ENCODE data around the gene TAF1. TPM values are rescaled to one million over a fixed set of nuclear protein-coding genes. Genes with fewer than 3 reads are reported as not detected.
A peak's percentile ranks its signal among the peaks of the same experiment; 100 is the strongest.
"Not testable (repeated sequence)": the region's sequence is repeated elsewhere in the genome, so short reads cannot be mapped to it uniquely, and the experiment has no call there.

TAF1 gene, protein sequence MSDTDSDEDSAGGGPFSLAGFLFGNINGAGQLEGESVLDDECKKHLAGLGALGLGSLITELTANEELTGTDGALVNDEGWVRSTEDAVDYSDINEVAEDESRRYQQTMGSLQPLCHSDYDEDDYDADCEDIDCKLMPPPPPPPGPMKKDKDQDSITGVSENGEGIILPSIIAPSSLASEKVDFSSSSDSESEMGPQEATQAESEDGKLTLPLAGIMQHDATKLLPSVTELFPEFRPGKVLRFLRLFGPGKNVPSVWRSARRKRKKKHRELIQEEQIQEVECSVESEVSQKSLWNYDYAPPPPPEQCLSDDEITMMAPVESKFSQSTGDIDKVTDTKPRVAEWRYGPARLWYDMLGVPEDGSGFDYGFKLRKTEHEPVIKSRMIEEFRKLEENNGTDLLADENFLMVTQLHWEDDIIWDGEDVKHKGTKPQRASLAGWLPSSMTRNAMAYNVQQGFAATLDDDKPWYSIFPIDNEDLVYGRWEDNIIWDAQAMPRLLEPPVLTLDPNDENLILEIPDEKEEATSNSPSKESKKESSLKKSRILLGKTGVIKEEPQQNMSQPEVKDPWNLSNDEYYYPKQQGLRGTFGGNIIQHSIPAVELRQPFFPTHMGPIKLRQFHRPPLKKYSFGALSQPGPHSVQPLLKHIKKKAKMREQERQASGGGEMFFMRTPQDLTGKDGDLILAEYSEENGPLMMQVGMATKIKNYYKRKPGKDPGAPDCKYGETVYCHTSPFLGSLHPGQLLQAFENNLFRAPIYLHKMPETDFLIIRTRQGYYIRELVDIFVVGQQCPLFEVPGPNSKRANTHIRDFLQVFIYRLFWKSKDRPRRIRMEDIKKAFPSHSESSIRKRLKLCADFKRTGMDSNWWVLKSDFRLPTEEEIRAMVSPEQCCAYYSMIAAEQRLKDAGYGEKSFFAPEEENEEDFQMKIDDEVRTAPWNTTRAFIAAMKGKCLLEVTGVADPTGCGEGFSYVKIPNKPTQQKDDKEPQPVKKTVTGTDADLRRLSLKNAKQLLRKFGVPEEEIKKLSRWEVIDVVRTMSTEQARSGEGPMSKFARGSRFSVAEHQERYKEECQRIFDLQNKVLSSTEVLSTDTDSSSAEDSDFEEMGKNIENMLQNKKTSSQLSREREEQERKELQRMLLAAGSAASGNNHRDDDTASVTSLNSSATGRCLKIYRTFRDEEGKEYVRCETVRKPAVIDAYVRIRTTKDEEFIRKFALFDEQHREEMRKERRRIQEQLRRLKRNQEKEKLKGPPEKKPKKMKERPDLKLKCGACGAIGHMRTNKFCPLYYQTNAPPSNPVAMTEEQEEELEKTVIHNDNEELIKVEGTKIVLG (N-terminal part only)
- polyA plus RNA-seq (2013, experiment 1 of 2): 9.2 TPM
- polyA plus RNA-seq (2013, experiment 2 of 2): 9.3 TPM

DNA sequence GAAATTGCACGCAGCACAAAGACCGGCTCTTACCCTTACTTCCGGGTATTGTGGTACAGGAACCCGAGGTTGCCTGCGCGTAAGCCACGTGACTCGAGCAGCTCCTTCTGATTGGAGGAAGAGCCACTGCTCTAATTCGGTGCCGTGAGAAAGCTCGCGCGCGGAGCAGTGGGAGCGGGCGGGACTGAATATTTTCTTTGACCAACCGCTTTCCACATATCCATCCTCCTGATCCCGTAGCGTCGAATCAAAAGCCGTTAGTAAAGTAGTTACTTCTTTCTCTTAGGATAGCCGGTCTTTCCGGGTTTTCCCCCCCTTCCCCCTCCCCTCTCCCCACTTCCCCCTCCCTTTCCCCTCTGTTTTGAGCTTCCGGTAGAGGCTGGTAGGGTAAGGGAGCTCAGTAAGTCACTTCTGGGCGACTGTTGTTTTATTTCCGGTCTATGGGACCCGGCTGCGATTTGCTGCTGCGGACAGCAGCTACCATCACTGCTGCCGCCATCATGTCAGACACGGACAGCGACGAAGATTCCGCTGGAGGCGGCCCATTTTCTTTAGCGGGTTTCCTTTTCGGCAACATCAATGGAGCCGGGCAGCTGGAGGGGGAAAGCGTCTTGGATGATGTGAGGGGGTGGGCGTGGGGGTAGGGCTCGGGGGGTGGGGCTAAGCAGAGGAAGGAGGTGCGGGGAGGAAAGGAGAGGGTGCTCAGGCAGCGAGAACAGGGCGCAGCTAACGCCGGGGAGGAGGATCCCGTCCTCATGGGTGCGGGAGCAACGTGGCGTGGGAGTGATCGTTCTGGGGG lies at the start of gene TAF1:
TAF1 (plus strand) TSS at position 483 of the 799 bp plus-strand sequence; CDS start at position 501, 18 bp downstream.
- Histone ChIP-seq H3K23ac (ENCODE audit: low read depth, low read length, poor library complexity) (peak within 1 kb of the TSS; percentile 65), H4K8ac (ENCODE audit: low read depth, low read length) (no peak within 1 kb of the TSS), H3K4me2 (ENCODE audit: insufficient read depth, low read length, poor library complexity, severe bottlenecking) (peak within 1 kb of the TSS; percentile 55), H3K9me3 (replicated peaks in 1 of 2; ENCODE audit: control insufficient read depth in 2 of 2, insufficient read depth in 1 of 2, low read depth in 1 of 2, low read length in 2 of 2) (no peaks in the 10 kb centered on the region), H3K9ac (ENCODE audit: low read depth, low read length, poor library complexity) (peak within 1 kb of the TSS; percentile 97), H2BK12ac (ENCODE audit: low read length) (no peak within 1 kb of the TSS), H3K27ac (replicated peaks; ENCODE audit: low read length) (peak within 1 kb of the TSS; percentile 75), H3K79me1 (ENCODE audit: low read depth, low read length) (peaks cover 4% of the 10 kb centered on the region), H2BK120ac (ENCODE audit: low read depth, low read length) (no peak within 1 kb of the TSS), H3K4me1 (ENCODE audit: control insufficient read depth in 2 of 2, insufficient read depth in 1 of 2, low read depth in 1 of 2, low read length in 2 of 2) (peaks cover 0 to 2% of the 10 kb centered on the region in 2 donors), H3K4ac (ENCODE audit: low read length) (no peak within 1 kb of the TSS), H3K4me3 (ENCODE audit: low read length in 2 of 2) (peak within 1 kb of the TSS; percentile 85 to 99), H3K27me3 (ENCODE audit: control insufficient read depth in 3 of 3, insufficient read depth in 3 of 3, low read depth in 1 of 3, low read length in 3 of 3) (no peaks in the 10 kb centered on the region), H3K36me3 (replicated peaks in 1 of 2; ENCODE audit: control insufficient read depth in 2 of 2, insufficient read depth in 2 of 2, low read length in 2 of 2) (peaks cover 0 to 26% of the 10 kb centered on the region in 2 donors), H2BK5ac (ENCODE audit: low read length) (no peak within 1 kb of the TSS), H2BK15ac (ENCODE audit: low read length) (no peak within 1 kb of the TSS), H3K14ac (ENCODE audit: low read length) (no peak within 1 kb of the TSS), H2AK5ac (ENCODE audit: low read depth, low read length) (peak within 1 kb of the TSS; percentile 20), H3K18ac (ENCODE audit: low read length) (peak within 1 kb of the TSS; percentile 57), H4K91ac (ENCODE audit: low read depth, low read length, poor library complexity) (no peak within 1 kb of the TSS), H2AFZ (ENCODE audit: low read length) (peak within 1 kb of the TSS; percentile 60)
- DNase-seq (ENCODE audit: low spot score): peak; percentile 86
- no CpG with 5 or more reads among the region's 51 CpGs for WGBS, 2 donors (ENCODE audit: extremely low coverage in 2 of 2, insufficient read length in 2 of 2, insufficient replicate concordance in 1 of 2)

- H3K27me3 ChIP-seq (ENCODE audit: control insufficient read depth in 3 of 3, insufficient read depth in 3 of 3, low read depth in 1 of 3, low read length in 3 of 3); H2BK12ac ChIP-seq (ENCODE audit: low read length); H3K14ac ChIP-seq (ENCODE audit: low read length); H3K4ac ChIP-seq (ENCODE audit: low read length); H3K27ac ChIP-seq (replicated peaks; ENCODE audit: low read length); H4K91ac ChIP-seq (ENCODE audit: low read depth, low read length, poor library complexity); H2BK5ac ChIP-seq (ENCODE audit: low read length); H3K9ac ChIP-seq (ENCODE audit: low read depth, low read length, poor library complexity); H3K36me3 ChIP-seq (replicated peaks in 1 of 2; ENCODE audit: control insufficient read depth in 2 of 2, insufficient read depth in 2 of 2, low read length in 2 of 2); H3K79me1 ChIP-seq (ENCODE audit: low read depth, low read length); H2BK120ac ChIP-seq (ENCODE audit: low read depth, low read length); H3K9me3 ChIP-seq (replicated peaks in 1 of 2; ENCODE audit: control insufficient read depth in 2 of 2, insufficient read depth in 1 of 2, low read depth in 1 of 2, low read length in 2 of 2); H2BK15ac ChIP-seq (ENCODE audit: low read length); H3K23ac ChIP-seq (ENCODE audit: low read depth, low read length, poor library complexity); H4K8ac ChIP-seq (ENCODE audit: low read depth, low read length); H3K4me2 ChIP-seq (ENCODE audit: insufficient read depth, low read length, poor library complexity, severe bottlenecking); H3K4me1 ChIP-seq (ENCODE audit: control insufficient read depth in 2 of 2, insufficient read depth in 1 of 2, low read depth in 1 of 2, low read length in 2 of 2); H2AK5ac ChIP-seq (ENCODE audit: low read depth, low read length); DNase-seq (ENCODE audit: low spot score); H3K18ac ChIP-seq (ENCODE audit: low read length); H2AFZ ChIP-seq (ENCODE audit: low read length); H3K4me3 ChIP-seq (ENCODE audit: low read length in 2 of 2): not testable (repeated sequence)
- no CpG with 5 or more reads among the region's 1 CpG for WGBS, 2 donors (ENCODE audit: extremely low coverage in 2 of 2, insufficient read length in 2 of 2, insufficient replicate concordance in 1 of 2)
These were observed 49.2 kb upstream of the TAF1 start for GRCh38 chrX:71316959-71317358.

DNA sequence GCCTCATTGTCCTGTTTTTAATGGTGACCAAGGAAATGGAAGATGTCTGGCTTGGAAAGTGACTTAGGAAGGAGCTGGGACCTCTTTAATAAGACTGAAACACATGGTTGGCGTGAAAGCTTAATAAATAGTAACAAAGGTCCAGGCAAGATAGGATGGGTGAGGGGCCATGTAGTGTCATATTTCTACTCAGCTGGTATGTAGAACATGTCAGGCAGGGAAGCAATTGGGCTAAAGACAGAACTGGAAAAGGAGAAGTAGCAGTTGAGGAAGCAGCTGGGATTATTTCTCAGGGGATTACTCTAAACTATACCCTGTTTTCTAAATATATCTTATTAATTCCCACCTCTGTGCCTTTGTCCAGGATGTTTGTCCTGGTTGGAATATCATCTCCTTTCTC lies 46.0 kb upstream of the TAF1 start:
- H2BK15ac ChIP-seq (ENCODE audit: low read length): no peak overlapping the region
- no peak for DNase-seq (ENCODE audit: low spot score)

More for the DNA sequence above, 46.0 kb upstream of the TAF1 start:
- H3K36me3 ChIP-seq (replicated peaks in 1 of 2; ENCODE audit: control insufficient read depth in 2 of 2, insufficient read depth in 2 of 2, low read length in 2 of 2): peaks cover 0 to 2% of the 10 kb centered on the region in 2 donors
- no peaks in the 10 kb centered on the region for H3K27me3 ChIP-seq (ENCODE audit: control insufficient read depth in 3 of 3, insufficient read depth in 3 of 3, low read depth in 1 of 3, low read length in 3 of 3)
- no peaks in the 10 kb centered on the region for H3K9me3 ChIP-seq (replicated peaks in 1 of 2; ENCODE audit: control insufficient read depth in 2 of 2, insufficient read depth in 1 of 2, low read depth in 1 of 2, low read length in 2 of 2)
- H2AK5ac ChIP-seq (ENCODE audit: low read depth, low read length): no peak overlapping the region
- no peaks in the 10 kb centered on the region for H3K79me1 ChIP-seq (ENCODE audit: low read depth, low read length)
- H3K4me2 ChIP-seq (ENCODE audit: insufficient read depth, low read length, poor library complexity, severe bottlenecking): no peak overlapping the region
- no peak overlapping the region for H3K9ac ChIP-seq (ENCODE audit: low read depth, low read length, poor library complexity)
- H2BK120ac ChIP-seq (ENCODE audit: low read depth, low read length): no peak overlapping the region
- no peak overlapping the region for H4K8ac ChIP-seq (ENCODE audit: low read depth, low read length)
- H3K4me1 ChIP-seq (ENCODE audit: control insufficient read depth in 2 of 2, insufficient read depth in 1 of 2, low read depth in 1 of 2, low read length in 2 of 2): no peaks in the 10 kb centered on the region
- no peak overlapping the region for H3K18ac ChIP-seq (ENCODE audit: low read length)
- WGBS, 2 donors (ENCODE audit: extremely low coverage in 2 of 2, insufficient read length in 2 of 2, insufficient replicate concordance in 1 of 2): no CpG with 5 or more reads among the region's 1 CpG
- H3K4ac ChIP-seq (ENCODE audit: low read length): no peak overlapping the region
- H3K14ac ChIP-seq (ENCODE audit: low read length): no peak overlapping the region
- H2BK12ac ChIP-seq (ENCODE audit: low read length): no peak overlapping the region
- H3K27ac ChIP-seq (replicated peaks; ENCODE audit: low read length): no peak overlapping the region
- H2AFZ ChIP-seq (ENCODE audit: low read length): no peak overlapping the region
- no peak overlapping the region for H4K91ac ChIP-seq (ENCODE audit: low read depth, low read length, poor library complexity)
- no peak overlapping the region for H2BK5ac ChIP-seq (ENCODE audit: low read length)
- no peak overlapping the region for H3K23ac ChIP-seq (ENCODE audit: low read depth, low read length, poor library complexity)
- H3K4me3 ChIP-seq (ENCODE audit: low read length in 2 of 2): no peak overlapping the region
